ENCODE measurements around the gene FLNB. TPM values are rescaled to one million over a fixed set of nuclear protein-coding genes. Genes with fewer than 3 reads are reported as not detected.

Gene FLNB
- total and polyA plus RNA-seq, 2 of the 4 experiments (the other 2 are of a cell fraction) = 78.0 to 136 TPM

DNA sequence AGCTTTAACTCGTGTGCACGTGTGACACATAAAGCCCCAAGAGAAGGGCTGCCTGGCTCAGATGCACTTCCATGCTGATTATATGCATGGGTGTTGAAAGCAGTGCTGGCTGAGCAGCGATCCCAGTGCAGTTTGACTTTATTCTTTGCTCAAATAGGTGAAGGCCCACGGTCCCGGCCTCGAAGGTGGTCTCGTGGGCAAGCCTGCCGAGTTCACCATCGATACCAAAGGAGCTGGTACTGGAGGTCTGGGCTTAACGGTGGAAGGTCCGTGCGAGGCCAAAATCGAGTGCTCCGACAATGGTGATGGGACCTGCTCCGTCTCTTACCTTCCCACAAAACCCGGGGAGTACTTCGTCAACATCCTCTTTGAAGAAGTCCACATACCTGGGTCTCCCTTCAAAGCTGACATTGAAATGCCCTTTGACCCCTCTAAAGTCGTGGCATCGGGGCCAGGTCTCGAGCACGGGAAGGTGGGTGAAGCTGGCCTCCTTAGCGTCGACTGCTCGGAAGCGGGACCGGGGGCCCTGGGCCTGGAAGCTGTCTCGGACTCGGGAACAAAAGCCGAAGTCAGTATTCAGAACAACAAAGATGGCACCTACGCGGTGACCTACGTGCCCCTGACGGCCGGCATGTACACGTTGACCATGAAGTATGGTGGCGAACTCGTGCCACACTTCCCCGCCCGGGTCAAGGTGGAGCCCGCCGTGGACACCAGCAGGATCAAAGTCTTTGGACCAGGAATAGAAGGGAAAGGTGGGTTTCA is 114.9 kb downstream of the FLNB start (continued):
- TF ChIP-seq, protein P1, sequence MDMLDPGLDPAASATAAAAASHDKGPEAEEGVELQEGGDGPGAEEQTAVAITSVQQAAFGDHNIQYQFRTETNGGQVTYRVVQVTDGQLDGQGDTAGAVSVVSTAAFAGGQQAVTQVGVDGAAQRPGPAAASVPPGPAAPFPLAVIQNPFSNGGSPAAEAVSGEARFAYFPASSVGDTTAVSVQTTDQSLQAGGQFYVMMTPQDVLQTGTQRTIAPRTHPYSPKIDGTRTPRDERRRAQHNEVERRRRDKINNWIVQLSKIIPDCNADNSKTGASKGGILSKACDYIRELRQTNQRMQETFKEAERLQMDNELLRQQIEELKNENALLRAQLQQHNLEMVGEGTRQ (IDR thresholded peaks at IDR 0.05; ENCODE audit: low read depth, low read length) = no peak

DNA sequence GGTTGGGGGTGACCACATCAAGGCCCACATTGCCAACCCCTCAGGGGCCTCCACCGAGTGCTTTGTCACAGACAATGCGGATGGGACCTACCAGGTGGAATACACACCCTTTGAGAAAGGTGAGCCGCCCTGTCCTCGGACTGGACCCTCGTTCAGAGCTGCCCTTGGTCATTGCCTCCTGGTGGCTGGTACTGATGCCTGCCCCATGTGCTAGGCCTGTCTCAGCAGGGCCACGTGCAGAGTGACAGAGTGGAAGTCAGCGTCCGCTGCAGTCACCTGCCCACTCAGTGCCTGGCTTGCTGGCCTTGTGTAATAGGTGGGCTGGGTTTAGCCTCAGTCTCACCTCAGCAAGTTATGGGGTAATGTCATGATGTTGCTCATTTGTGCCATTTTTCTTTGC is 116.2 kb downstream of the FLNB start:
- Histone ChIP-seq H3K56ac (ENCODE audit: extremely low read depth, insufficient read depth, low read length) (no peak overlapping the region), H2AFZ (replicated peaks; ENCODE audit: low read length, poor library complexity) (no peak overlapping the region), H2AK5ac (ENCODE audit: low read depth, low read length) (no peak overlapping the region), H3K23ac (ENCODE audit: low read depth, low read length) (no peak overlapping the region), H3K36me3 (ENCODE audit: control insufficient read depth, insufficient read depth, low read length) (peaks cover 70% of the 10 kb centered on the region), H3K9ac (ENCODE audit: low read depth, low read length) (no peak overlapping the region), H3K27ac (ENCODE audit: insufficient read depth, low read length) (no peak overlapping the region), H4K5ac (ENCODE audit: low read depth, low read length) (no peak overlapping the region), H2BK20ac (ENCODE audit: low read depth, low read length) (no peak overlapping the region), H3K27me3 (ENCODE audit: control insufficient read depth, insufficient read depth, low read length) (no peaks in the 10 kb centered on the region), H2BK15ac (ENCODE audit: low read depth, low read length) (no peak overlapping the region), H3K4ac (ENCODE audit: low read depth, low read length) (no peak overlapping the region), H3K9me3 (ENCODE audit: control insufficient read depth, insufficient read depth, low read length) (no peaks in the 10 kb centered on the region), H3K18ac (ENCODE audit: low read depth, low read length) (no peak overlapping the region), H4K20me1 (ENCODE audit: insufficient read depth, low read length) (peaks cover 7% of the 10 kb centered on the region), H2BK5ac (ENCODE audit: low read depth, low read length, poor library complexity, severe bottlenecking) (no peak overlapping the region), H2AK9ac (replicated peaks; ENCODE audit: low read depth, low read length, poor library complexity) (no peak overlapping the region), H3K4me2 (ENCODE audit: low read depth, low read length) (no peak overlapping the region), H3K4me3 (ENCODE audit: insufficient read depth, low read depth, low read length) (no peak overlapping the region), H3K79me1 (ENCODE audit: low read depth in 1 of 2, low read length in 2 of 2) (peaks cover 45 to 66% of the 10 kb centered on the region in 2 experiments), H3K14ac (replicated peaks; ENCODE audit: low read depth, low read length) (no peak overlapping the region), H3K9me1 (ENCODE audit: insufficient read depth, low read length) (peaks cover 6% of the 10 kb centered on the region; the same call in 1 of the 2 replicates), H4K91ac (ENCODE audit: insufficient read depth, low read depth, low read length) (no peak overlapping the region), H2BK120ac (ENCODE audit: low read depth, low read length) (no peak overlapping the region), H3K4me1 (ENCODE audit: control insufficient read depth, insufficient read depth, low read length) (peaks cover 6% of the 10 kb centered on the region; the same call in 1 of the 2 replicates), H4K8ac (ENCODE audit: low read depth in 2 of 2, low read length in 2 of 2) (no peak overlapping the region)
- ChIA-PET POLR2A (ENCODE audit: unreplicated experiment) (no interaction called here), CTCF (no interaction called here)
- ATAC-seq (ENCODE audit: low read depth) = no peak
- dilution Hi-C loops (cut with HindIII; ENCODE audit: low sequenced_read_pairs, unreplicated experiment) = no loop called here
- no peak for DNase-seq
- WGBS, 2 experiments (ENCODE audit: extremely low coverage in 2 of 2, insufficient read length in 1 of 2) = 83% methylated on average over 4 of the region's 8 CpGs; no CpG with 5 or more reads in 1 of the 2 experiments
- intact Hi-C loops (cut with micrococcal nuclease) = no loop called here
- BruUV-seq (replicated peaks) = no TSS peak
- in situ Hi-C loops (cut with MboI; ENCODE audit: low sequenced_read_pairs) = no loop called here
- TF ChIP-seq RAD21 (IDR thresholded peaks at IDR 0.05; ENCODE audit: low read length) (no peak), RFX5 (IDR thresholded peaks at IDR 0.05; ENCODE audit: low read depth, low read length) (no peak), RCOR1 (IDR thresholded peaks at IDR 0.05; ENCODE audit: insufficient replicate concordance, low read length) (no peak), MXI1 (IDR thresholded peaks at IDR 0.05; ENCODE audit: borderline replicate concordance, low read depth, low read length) (no peak), MAFK (IDR thresholded peaks at IDR 0.05; ENCODE audit: low read depth, low read length) (no peak), FOS (IDR thresholded peaks at IDR 0.05; ENCODE audit: low read depth, low read length) (no peak), CEBPB (IDR thresholded peaks at IDR 0.05; ENCODE audit: low read depth, low read length) (no peak), CHD1 (IDR thresholded peaks at IDR 0.05; ENCODE audit: low read depth, low read length) (no peak), SMC3 (IDR thresholded peaks at IDR 0.05; ENCODE audit: low read depth, low read length) (no peak), MAZ (IDR thresholded peaks at IDR 0.05; ENCODE audit: borderline replicate concordance, low read depth, low read length) (no peak), BHLHE40 (IDR thresholded peaks at IDR 0.05; ENCODE audit: low read depth, low read length) (no peak), POLR2A (IDR thresholded peaks at IDR 0.05; ENCODE audit: low read depth, low read length) (no peak)
- TF ChIP-seq, protein P2, sequence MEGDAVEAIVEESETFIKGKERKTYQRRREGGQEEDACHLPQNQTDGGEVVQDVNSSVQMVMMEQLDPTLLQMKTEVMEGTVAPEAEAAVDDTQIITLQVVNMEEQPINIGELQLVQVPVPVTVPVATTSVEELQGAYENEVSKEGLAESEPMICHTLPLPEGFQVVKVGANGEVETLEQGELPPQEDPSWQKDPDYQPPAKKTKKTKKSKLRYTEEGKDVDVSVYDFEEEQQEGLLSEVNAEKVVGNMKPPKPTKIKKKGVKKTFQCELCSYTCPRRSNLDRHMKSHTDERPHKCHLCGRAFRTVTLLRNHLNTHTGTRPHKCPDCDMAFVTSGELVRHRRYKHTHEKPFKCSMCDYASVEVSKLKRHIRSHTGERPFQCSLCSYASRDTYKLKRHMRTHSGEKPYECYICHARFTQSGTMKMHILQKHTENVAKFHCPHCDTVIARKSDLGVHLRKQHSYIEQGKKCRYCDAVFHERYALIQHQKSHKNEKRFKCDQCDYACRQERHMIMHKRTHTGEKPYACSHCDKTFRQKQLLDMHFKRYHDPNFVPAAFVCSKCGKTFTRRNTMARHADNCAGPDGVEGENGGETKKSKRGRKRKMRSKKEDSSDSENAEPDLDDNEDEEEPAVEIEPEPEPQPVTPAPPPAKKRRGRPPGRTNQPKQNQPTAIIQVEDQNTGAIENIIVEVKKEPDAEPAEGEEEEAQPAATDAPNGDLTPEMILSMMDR (conservative IDR thresholded peaks at IDR 0.05; ENCODE audit: low read depth, low read length) = no peak
- TF ChIP-seq, protein P1 (IDR thresholded peaks at IDR 0.05; ENCODE audit: low read depth, low read length) = no peak
